ENCODE results near the gene PHIP.

PHIP gene

DNA sequence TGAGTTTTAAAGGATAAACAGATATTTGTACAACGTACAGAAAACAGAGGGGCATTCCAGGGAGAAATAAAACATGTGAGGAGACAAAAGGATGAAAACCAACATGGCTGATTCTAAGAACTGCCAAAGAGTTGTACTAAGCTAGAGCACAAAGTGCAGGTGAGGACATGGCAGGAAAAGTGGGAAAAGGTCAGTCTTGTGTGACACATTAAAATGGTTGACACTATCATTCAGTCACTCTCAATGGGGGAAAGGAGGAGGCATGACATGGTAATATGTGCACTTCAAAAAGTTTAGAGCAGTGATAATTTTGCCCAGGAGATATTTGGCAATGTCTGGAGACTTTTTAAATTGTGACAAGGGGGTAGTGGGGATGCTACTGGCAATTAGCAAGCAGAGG is 21.8 kb downstream of the PHIP start:
- H3K27ac ChIP-seq (ENCODE audit: extremely low read depth, low read depth, low read length), result no peak overlapping the region
- no peaks in the 10 kb centered on the region for H3K4me1 ChIP-seq (ENCODE audit: control insufficient read depth, insufficient read depth, low read length)
- peaks cover 68 to 86% of the 10 kb centered on the region in 2 experiments for H3K36me3 ChIP-seq (ENCODE audit: control insufficient read depth in 2 of 2, insufficient read depth in 1 of 2, low read length in 2 of 2)
- no peak overlapping the region for H3K4me3 ChIP-seq (ENCODE audit: low read depth, low read length)
- no peaks in the 10 kb centered on the region for H3K9me3 ChIP-seq (ENCODE audit: control insufficient read depth, insufficient read depth, low read depth, low read length)
- ChIA-PET POLR2A (interaction anchor here (1.0 kb wide), 1 partner anchor 22 kb away, joined by 3 read pairs; no protein-coding TSS in a partner anchor), CTCF (no interaction called here)
- peak; percentile 50; the same call in 1 of the 2 replicates for TF ChIP-seq PRDM1 (tag by site-specific recombination; IDR thresholded peaks at IDR 0.05)
- TF ChIP-seq ZBTB10 (tag by site-specific recombination; IDR thresholded peaks at IDR 0.05), result no peak
- peak; percentile 56; the same call in 1 of the 2 replicates for TF ChIP-seq TRIM28 (IDR thresholded peaks at IDR 0.05; ENCODE audit: borderline replicate concordance, low read length)

GRCh38 chr6:79048611-79049010 is 29.4 kb downstream of the PHIP start:
- peaks cover 42 to 54% of the 10 kb centered on the region in 2 experiments for H3K36me3 ChIP-seq (ENCODE audit: control insufficient read depth in 2 of 2, insufficient read depth in 1 of 2, low read length in 2 of 2)
- H3K4me1 ChIP-seq (ENCODE audit: control insufficient read depth, insufficient read depth, low read length), result no peaks in the 10 kb centered on the region
- H3K4me3 ChIP-seq (ENCODE audit: low read depth, low read length), result no peak overlapping the region
- H3K9me3 ChIP-seq (ENCODE audit: control insufficient read depth, insufficient read depth, low read depth, low read length), result no peaks in the 10 kb centered on the region
- H3K27ac ChIP-seq (ENCODE audit: extremely low read depth, low read depth, low read length), result no peak overlapping the region
- CTCF ChIA-PET, result interaction anchor here (0.5 to 1.5 kb wide), 11 partner anchors 9 to 906 kb away, joined by 3 to 8 read pairs (median 3); no protein-coding TSS in a partner anchor
- POLR2A ChIA-PET, result no interaction called here
- 0 out of 2 replicates have a peak, but pooled peaks have one; percentile 9 for TF ChIP-seq ZNF664 (tag by site-specific recombination; IDR thresholded peaks at IDR 0.05)
- TF ChIP-seq ZBTB8A (tag by site-specific recombination; IDR thresholded peaks at IDR 0.05), result 0 out of 2 replicates have a peak, but pooled peaks have one; percentile 11
- TF ChIP-seq, protein P1, sequence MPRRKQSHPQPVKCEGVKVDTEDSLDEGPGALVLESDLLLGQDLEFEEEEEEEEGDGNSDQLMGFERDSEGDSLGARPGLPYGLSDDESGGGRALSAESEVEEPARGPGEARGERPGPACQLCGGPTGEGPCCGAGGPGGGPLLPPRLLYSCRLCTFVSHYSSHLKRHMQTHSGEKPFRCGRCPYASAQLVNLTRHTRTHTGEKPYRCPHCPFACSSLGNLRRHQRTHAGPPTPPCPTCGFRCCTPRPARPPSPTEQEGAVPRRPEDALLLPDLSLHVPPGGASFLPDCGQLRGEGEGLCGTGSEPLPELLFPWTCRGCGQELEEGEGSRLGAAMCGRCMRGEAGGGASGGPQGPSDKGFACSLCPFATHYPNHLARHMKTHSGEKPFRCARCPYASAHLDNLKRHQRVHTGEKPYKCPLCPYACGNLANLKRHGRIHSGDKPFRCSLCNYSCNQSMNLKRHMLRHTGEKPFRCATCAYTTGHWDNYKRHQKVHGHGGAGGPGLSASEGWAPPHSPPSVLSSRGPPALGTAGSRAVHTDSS (tag by site-specific recombination; IDR thresholded peaks at IDR 0.05), result no peak
- no peak for TF ChIP-seq ZNF48 (tag by site-specific recombination; IDR thresholded peaks at IDR 0.05)
- TF ChIP-seq ZNF23 (tag by site-specific recombination; IDR thresholded peaks at IDR 0.05; ENCODE audit: borderline replicate concordance), result no peak
- no peak for TF ChIP-seq ZBTB20 (tag by site-specific recombination; IDR thresholded peaks at IDR 0.05)
- TF ChIP-seq ZNF629 (tag by site-specific recombination; IDR thresholded peaks at IDR 0.05), result no peak
- TF ChIP-seq ZNF792 (tag by site-specific recombination; IDR thresholded peaks at IDR 0.05), result no peak
- no peak for TF ChIP-seq ZNF18 (tag by site-specific recombination; IDR thresholded peaks at IDR 0.05)
- TF ChIP-seq ZNF223 (tag by site-specific recombination; IDR thresholded peaks at IDR 0.05), result no peak
- TF ChIP-seq, protein P2, sequence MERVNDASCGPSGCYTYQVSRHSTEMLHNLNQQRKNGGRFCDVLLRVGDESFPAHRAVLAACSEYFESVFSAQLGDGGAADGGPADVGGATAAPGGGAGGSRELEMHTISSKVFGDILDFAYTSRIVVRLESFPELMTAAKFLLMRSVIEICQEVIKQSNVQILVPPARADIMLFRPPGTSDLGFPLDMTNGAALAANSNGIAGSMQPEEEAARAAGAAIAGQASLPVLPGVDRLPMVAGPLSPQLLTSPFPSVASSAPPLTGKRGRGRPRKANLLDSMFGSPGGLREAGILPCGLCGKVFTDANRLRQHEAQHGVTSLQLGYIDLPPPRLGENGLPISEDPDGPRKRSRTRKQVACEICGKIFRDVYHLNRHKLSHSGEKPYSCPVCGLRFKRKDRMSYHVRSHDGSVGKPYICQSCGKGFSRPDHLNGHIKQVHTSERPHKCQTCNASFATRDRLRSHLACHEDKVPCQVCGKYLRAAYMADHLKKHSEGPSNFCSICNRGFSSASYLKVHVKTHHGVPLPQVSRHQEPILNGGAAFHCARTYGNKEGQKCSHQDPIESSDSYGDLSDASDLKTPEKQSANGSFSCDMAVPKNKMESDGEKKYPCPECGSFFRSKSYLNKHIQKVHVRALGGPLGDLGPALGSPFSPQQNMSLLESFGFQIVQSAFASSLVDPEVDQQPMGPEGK (tag by site-specific recombination; IDR thresholded peaks at IDR 0.05), result no peak
- peak; percentile 9 for TF ChIP-seq ZNF510 (tag by site-specific recombination; IDR thresholded peaks at IDR 0.05; ENCODE audit: insufficient replicate concordance)
- TF ChIP-seq, protein P3, sequence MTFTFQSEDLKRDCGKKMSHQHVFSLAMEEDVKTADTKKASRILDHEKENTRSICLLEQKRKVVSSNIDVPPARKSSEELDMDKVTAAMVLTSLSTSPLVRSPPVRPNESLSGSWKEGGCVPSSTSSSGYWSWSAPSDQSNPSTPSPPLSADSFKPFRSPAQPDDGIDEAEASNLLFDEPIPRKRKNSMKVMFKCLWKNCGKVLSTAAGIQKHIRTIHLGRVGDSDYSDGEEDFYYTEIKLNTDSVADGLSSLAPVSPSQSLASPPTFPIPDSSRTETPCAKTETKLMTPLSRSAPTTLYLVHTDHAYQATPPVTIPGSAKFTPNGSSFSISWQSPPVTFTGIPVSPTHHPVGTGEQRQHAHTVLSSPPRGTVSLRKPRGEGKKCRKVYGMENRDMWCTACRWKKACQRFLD (tag by site-specific recombination; IDR thresholded peaks at IDR 0.05), result no peak
- no peak for TF ChIP-seq ZNF350 (tag by site-specific recombination; IDR thresholded peaks at IDR 0.05)
- TF ChIP-seq, protein P4, sequence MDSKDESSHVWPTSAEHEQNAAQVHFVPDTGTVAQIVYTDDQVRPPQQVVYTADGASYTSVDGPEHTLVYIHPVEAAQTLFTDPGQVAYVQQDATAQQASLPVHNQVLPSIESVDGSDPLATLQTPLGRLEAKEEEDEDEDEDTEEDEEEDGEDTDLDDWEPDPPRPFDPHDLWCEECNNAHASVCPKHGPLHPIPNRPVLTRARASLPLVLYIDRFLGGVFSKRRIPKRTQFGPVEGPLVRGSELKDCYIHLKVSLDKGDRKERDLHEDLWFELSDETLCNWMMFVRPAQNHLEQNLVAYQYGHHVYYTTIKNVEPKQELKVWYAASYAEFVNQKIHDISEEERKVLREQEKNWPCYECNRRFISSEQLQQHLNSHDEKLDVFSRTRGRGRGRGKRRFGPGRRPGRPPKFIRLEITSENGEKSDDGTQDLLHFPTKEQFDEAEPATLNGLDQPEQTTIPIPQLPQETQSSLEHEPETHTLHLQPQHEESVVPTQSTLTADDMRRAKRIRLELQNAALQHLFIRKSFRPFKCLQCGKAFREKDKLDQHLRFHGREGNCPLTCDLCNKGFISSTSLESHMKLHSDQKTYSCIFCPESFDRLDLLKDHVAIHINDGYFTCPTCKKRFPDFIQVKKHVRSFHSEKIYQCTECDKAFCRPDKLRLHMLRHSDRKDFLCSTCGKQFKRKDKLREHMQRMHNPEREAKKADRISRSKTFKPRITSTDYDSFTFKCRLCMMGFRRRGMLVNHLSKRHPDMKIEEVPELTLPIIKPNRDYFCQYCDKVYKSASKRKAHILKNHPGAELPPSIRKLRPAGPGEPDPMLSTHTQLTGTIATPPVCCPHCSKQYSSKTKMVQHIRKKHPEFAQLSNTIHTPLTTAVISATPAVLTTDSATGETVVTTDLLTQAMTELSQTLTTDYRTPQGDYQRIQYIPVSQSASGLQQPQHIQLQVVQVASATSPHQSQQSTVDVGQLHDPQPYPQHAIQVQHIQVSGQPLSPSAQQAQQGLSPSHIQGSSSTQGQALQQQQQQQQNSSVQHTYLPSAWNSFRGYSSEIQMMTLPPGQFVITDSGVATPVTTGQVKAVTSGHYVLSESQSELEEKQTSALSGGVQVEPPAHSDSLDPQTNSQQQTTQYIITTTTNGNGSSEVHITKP (tag by site-specific recombination; IDR thresholded peaks at IDR 0.05), result no peak
- TF ChIP-seq ZNF549 (tag by site-specific recombination; IDR thresholded peaks at IDR 0.05), result peak; percentile 68

All from HEK293 (cell line).